Central memory CD4-positive, alpha-beta T cell (primary cell): Measurements from ENCODE around the gene NAA38.
"Not testable (repeated sequence)": the region's sequence is repeated elsewhere in the genome, so short reads cannot be mapped to it uniquely, and the experiment has no call there.

Experiments
- DNase-seq: peaks from one replicate; pipeline ENCODE4 v3.0.0; 2022

NAA38 gene

DNA sequence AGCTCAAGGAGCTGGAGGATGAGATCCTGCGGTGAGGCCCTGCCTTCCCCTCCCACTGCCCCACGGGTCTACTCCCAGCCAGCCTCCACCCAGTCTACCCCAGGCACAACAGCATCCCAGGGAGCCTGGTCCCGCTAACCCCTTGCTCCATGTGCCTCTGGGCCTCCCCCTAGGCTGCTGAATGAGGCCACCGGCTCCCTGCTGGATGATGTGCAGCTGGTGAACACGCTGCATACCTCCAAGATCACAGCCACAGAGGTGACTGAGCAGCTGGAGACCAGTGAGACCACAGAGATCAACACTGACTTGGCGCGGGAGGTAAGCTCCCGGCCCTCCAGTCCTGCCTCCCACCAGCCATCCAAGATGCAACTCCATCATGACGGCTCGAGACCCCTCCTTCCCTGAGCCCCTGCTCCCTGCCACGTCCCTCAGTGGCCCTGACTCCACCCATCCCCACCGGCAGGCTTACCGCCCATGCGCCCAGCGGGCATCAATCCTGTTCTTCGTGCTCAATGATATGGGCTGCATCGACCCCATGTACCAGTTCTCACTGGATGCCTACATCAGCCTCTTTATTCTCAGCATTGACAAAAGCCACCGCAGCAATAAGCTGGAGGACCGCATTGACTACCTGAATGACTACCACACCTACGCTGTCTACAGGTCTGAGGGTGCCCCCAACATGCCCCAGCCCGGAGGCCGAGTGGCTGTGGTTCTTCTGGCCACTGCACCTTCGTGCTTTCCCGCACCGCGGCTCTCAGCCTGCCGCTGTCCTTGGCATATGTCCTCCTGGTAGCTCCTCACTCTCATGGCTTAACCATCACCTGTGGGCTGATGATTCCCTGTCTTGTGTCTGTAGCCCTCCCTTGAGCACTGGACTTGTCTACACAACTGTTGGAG lies 38.4 kb downstream of the NAA38 start:
- DNase-seq = no peak

DNA sequence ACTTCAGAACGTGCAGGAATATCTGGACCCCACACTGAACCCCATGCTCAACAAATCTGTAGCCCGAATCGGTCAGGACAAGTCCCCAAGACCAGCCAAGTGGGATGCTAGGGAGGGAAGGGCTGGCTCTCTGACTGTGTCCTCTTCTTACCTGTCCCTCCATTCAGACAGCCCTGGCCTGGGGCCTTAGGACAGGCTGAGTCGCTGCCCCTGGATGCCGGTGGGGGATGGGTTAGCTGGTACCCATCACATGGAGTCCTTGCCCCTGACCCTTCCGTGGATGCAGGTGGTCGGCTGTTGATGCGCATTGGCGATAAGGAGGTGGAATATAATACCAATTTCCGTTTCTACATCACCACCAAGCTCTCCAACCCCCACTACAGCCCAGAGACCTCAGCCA lies 39.3 kb downstream of the NAA38 start:
- DNase-seq = no peak

DNA sequence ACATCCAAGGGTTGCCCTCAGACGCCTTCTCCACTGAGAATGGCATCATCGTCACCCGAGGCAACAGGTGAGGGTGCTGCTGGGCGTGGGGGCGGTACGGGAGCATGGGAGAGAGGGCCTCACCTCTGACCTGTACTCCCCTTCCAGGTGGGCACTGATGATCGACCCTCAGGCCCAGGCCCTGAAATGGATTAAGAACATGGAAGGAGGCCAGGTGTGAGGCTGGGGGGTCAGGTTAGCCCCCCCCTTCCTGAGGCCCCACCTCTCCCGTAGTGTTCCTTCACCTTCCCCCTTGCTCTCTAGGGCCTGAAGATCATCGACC lies 39.8 kb downstream of the NAA38 start:
- no peak for DNase-seq

DNA sequence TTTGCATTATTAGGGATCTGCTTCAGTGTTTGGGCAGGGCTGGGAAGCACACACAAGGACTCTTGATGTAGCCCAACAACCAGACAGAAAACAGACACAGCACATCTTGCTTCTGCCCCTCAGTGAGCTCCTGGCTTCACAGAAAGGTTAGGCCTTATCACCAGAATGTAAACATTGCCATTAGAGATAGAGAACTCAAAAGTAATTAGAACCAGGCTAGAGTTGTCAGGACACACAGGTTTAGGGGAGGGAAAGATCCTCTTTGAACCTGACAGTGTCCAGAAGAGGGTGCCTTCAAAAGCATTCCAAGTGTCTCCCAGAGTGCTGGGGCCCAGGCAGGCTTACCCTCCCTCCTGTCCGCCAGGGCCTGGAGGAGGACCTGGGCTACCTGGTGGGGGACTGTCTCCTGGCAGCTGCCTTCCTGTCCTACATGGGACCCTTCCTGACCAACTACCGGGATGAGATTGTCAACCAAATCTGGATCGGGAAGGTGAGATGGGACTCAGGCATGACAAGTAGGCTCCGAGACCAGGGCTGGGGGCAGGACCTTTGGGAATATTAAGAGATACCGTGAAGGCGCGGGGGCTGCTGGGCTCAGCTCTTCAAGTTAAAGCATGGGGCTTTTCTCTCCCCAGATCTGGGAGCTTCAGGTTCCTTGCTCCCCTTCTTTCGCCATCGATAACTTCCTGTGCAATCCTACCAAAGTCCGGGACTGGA lies 40.3 kb downstream of the NAA38 start:
- no peak for DNase-seq

DNA sequence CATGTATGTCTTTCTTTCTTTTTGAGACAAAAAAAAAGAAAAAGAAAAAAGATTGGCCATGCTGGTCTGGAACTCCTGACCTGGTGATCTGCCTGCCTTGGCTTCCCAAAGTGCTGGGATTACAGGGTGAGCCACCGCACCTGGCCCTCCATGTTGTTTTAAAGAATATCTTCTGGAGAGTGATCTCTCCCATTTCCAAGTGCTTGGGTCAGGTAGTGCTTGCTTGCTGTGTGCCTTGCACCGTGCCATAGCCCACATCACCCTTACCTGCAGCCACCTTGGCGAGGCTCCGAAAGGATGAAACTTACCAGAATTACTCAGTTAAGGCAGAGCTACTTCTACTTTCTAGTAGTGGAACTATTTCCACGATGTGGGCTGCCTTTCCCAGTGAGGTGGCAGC lies 42.4 kb downstream of the NAA38 start:
- DNase-seq = no peak

DNA sequence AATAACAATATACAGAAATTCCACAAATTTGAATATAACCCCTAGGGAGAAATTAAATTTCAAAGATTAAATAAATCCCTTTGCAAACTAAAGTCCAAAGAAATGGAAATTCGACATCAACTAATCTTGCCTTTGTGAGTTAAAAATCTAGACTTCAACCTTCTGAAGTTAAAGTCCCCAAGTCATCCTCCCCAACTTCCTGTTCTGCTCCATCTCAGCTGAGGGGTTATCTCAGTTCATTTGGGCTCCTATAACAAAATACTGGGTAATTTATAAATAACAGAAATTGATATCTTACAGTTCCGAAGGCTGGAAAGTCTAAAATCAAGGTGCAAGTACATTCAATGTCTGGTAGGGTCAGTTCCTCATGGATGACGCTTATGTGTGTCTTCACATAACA lies 46.1 kb downstream of the NAA38 start:
- no peak for DNase-seq

DNA sequence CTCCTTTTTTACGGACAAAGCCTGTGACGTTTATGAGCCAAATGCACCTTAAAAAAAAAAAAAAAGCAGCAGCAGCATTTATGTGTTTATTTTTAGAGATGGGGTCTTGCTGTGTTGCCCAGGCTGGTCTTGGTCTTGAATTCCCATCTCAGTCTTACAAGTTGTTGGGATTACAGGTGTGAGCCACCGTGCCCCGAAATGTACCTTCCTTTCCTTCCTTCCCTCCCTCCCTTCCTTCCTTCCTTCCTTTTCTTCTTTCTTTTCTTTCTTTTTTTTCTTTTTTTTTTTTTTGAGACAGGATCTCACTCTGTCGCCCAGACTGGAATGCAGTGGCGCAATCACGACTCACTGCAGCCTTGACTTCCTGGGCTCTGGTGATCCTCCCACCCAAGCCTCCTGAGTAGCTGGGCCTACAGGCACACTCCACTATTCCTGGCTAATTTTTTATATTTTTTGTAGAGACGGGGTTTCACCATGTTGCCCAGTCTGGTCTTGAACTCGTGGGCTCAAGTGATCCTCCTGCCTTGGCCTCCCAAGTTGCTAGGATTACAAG lies 47.5 kb downstream of the NAA38 start:
- DNase-seq = not testable (repeated sequence)

DNA sequence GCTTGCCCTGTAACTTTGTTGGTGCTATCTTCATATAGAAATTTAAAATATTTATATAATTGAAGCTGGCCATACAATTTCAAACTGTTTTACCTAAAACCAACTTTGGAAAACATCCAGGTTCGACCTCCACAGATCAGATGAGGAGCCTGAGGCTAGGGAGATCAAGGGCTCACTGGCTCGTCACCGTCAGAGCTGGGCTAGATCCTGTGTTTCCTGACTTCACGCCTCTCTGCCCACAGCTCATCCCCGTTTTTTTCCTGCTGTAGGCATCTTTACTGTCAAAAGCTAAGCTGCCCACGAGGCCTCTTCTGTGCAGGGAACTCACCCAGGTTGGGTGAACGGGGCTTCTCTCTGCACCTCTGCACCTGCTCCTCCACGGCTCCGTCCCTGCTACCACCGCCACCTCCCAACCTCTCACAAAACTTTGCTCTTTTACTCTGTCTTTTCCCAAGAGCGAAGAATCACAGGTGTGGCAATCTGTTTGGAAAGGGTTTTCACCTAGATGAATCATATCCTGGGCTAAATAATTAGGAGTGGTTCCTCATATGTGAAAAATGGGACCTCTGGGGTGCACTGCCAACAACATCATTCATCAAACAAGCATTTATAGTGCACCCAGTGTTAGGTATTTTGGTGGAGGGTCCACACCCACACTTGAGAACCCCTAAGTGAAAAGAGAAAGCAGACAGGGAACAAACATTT lies 48.1 kb downstream of the NAA38 start:
- DNase-seq = no peak

DNA sequence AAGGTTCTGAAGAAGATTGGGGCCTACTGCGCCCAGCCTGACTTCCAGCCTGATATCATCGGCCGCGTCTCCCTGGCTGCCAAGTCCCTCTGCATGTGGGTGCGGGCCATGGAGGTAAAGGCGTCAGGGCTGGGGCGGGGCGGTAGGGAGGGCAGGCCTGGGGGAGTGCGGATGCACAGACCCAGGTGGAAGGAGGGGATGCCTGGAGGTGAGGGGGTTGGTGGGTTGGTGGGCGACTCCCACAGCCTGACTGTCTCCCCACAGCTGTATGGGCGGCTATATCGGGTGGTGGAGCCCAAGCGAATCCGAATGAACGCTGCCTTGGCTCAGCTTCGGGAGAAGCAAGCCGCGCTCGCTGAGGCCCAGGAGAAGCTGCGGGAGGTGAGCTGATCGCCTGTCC lies 50.2 kb downstream of the NAA38 start:
- DNase-seq = no peak
